ENCODE measurements around the gene MPG.
A peak's percentile ranks its signal among the peaks of the same experiment; 100 is the strongest.

The MPG gene

GRCh38 chr16:63998-64913, 13.8 kb upstream of the MPG start:
- H3K27ac ChIP-seq: no peak overlapping the region
- TF ChIP-seq, protein P1, sequence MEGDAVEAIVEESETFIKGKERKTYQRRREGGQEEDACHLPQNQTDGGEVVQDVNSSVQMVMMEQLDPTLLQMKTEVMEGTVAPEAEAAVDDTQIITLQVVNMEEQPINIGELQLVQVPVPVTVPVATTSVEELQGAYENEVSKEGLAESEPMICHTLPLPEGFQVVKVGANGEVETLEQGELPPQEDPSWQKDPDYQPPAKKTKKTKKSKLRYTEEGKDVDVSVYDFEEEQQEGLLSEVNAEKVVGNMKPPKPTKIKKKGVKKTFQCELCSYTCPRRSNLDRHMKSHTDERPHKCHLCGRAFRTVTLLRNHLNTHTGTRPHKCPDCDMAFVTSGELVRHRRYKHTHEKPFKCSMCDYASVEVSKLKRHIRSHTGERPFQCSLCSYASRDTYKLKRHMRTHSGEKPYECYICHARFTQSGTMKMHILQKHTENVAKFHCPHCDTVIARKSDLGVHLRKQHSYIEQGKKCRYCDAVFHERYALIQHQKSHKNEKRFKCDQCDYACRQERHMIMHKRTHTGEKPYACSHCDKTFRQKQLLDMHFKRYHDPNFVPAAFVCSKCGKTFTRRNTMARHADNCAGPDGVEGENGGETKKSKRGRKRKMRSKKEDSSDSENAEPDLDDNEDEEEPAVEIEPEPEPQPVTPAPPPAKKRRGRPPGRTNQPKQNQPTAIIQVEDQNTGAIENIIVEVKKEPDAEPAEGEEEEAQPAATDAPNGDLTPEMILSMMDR (IDR thresholded peaks at IDR 0.05): no peak
- no peak for TF ChIP-seq ZFX (IDR thresholded peaks at IDR 0.05; ENCODE audit: borderline replicate concordance)

GRCh38 chr16:64914-65255, 13.1 kb upstream of the MPG start:
- no peak for TF ChIP-seq ZFX (IDR thresholded peaks at IDR 0.05; ENCODE audit: borderline replicate concordance)
- TF ChIP-seq, protein P1 (IDR thresholded peaks at IDR 0.05): no peak
- H3K27ac ChIP-seq: no peak overlapping the region

DNA sequence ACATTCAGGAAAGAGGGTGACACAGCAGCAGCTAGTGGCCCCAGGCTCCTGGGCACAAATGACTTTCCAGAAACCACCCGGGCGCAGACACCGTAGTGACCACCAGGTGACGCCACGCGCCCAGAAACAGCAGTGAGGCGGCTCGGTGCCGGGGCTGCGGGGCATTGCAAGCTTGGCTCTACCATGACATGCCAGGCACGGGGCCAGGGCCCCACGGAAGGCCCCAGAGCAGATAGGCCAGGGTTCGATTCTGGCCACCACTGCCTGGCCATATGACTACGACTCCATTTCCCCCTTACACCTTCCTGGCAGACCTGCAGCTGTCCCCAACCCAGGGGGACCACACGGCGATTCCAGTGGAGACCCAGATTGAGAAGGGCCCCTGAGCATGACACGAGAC, 12.3 kb upstream of the MPG start:
- H3K27ac ChIP-seq: no peak overlapping the region

DNA sequence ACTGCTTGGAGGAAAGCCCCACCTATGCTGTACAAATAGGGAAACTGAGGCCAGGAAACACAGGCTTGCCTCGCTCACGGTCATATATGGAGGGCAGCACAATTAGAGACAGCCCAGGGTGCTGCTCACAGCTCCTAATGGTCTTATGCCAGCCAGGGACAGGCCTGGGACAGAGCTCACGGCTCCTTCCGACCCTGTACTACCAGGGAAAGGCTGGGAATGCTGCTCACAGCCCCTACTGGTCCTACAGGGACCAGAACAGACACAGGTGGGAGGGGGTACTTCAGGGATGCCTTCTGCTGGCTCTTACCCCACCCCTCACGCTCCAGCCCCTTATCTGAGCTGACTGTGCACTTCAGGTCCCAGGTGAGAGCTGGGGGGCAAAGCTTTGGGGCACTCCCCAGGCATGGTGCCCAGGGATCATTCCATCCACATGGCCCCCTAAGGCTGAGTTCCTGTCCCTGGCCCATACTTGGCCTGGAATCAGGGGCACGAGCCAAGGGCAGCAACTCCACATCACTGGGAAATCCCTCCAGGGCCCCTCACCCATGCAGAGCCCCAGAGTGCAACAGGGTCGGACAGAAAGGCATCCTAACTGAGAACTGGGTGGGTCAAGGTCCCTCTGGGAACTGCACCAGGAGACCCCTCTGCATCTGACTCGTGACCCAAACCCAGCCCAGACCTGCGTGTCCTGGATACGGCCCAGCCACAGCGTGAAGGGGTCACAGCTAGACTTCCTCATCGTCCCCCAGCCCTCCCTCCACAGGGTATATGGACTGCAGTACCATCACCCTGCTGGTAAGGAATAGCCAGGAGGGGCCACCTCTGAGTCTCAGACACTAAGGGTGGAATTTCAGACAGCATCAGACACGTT, 11.5 kb upstream of the MPG start:
- TF ChIP-seq, protein P1 (IDR thresholded peaks at IDR 0.05): no peak
- no peak for TF ChIP-seq ZFX (IDR thresholded peaks at IDR 0.05; ENCODE audit: borderline replicate concordance)
- H3K27ac ChIP-seq: no peak overlapping the region

More for the DNA sequence above, 12.3 kb upstream of the MPG start:
- TF ChIP-seq, protein P1 (IDR thresholded peaks at IDR 0.05): peak; percentile 96
- no peak for TF ChIP-seq ZFX (IDR thresholded peaks at IDR 0.05; ENCODE audit: borderline replicate concordance)

- H3K27ac ChIP-seq: no peak overlapping the region
- TF ChIP-seq ZFX (IDR thresholded peaks at IDR 0.05; ENCODE audit: borderline replicate concordance): no peak
- TF ChIP-seq, protein P1 (IDR thresholded peaks at IDR 0.05): no peak
Observed at GRCh38 chr16:67183-67791, 10.7 kb upstream of the MPG start.

DNA sequence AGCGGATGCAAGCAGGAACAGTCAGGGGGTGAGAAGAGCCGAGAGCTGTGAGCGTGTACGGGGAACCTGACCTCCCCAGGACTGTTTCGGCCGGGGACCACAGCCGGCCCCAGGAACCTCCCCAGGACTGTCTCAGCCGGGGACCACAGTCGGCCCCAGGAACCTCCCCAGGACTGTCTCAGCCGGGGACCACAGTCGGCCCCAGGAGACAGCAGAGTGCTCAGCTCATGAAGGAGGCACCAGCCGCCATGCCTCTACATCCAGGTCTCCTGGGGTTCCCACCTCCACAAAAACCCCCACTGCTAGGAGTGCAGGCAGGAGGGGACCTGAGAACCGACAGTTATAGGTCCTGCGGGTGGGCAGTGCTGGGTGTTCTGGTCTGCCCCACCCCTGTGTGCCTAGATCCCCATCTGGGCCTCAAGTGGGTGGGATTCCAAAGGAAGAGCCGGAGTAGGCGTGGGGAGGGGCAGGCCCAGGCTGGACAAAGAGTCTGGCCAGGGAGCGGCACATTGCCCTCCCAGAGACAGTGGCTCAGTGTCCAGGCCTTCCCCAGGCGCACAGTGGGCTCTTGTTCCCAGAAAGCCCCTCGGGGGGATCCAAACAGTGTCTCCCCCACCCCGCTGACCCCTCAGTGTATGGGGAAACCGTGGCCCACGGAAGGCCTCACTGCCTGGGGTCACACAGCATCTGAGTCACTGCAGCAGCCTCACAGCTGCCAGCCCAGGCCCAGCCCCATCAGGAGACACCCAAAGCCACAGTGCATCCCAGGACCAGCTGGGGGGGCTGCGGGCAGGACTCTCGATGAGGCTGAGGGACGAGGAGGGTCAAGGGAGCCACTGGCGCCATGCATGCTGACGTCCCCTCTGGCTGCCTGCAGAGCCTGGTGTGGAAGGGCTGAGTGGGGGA, 9.9 kb upstream of the MPG start:
- TF ChIP-seq, protein P1 (IDR thresholded peaks at IDR 0.05): no peak
- TF ChIP-seq ZFX (IDR thresholded peaks at IDR 0.05; ENCODE audit: borderline replicate concordance): no peak

More for the DNA sequence above, 9.9 kb upstream of the MPG start:
- H3K27ac ChIP-seq: no peak overlapping the region
